ENCODE results near the gene ARSB.

DNA sequence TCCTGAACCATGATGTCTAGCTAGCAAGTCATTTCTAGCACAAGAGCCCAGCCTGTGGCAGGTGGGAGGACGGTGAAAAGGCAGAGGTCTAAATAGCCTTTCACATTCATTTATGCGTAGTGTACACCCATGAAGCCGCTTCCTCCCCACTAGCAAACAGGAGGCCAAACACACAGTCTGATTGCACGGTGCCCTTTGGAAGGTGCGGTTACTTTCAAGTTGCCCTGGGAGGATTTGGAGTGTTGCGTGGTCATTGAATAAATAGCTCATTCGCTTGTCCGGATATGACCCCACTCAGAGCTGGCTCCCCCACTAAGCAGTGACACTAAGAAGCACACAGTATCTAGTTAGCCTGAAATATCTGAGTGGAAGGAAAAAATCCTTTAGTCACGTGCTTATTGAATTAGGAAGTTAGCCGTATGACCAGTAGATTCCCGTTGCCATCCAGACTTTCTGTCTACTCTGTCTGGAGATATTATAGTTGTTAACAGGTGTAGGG is 664 bp upstream of the ARSB start:
- TF ChIP-seq, protein P1, sequence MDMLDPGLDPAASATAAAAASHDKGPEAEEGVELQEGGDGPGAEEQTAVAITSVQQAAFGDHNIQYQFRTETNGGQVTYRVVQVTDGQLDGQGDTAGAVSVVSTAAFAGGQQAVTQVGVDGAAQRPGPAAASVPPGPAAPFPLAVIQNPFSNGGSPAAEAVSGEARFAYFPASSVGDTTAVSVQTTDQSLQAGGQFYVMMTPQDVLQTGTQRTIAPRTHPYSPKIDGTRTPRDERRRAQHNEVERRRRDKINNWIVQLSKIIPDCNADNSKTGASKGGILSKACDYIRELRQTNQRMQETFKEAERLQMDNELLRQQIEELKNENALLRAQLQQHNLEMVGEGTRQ (IDR thresholded peaks at IDR 0.05): peak; percentile 62
- TF ChIP-seq EP300 (IDR thresholded peaks at IDR 0.05): no peak
- TF ChIP-seq, protein P2, sequence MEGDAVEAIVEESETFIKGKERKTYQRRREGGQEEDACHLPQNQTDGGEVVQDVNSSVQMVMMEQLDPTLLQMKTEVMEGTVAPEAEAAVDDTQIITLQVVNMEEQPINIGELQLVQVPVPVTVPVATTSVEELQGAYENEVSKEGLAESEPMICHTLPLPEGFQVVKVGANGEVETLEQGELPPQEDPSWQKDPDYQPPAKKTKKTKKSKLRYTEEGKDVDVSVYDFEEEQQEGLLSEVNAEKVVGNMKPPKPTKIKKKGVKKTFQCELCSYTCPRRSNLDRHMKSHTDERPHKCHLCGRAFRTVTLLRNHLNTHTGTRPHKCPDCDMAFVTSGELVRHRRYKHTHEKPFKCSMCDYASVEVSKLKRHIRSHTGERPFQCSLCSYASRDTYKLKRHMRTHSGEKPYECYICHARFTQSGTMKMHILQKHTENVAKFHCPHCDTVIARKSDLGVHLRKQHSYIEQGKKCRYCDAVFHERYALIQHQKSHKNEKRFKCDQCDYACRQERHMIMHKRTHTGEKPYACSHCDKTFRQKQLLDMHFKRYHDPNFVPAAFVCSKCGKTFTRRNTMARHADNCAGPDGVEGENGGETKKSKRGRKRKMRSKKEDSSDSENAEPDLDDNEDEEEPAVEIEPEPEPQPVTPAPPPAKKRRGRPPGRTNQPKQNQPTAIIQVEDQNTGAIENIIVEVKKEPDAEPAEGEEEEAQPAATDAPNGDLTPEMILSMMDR (IDR thresholded peaks at IDR 0.05): no peak
- TF ChIP-seq POLR2A (IDR thresholded peaks at IDR 0.05; ENCODE audit: low read length): no peak; the same call in 1 of the 2 replicates
- no peak for TF ChIP-seq EHMT2 (IDR thresholded peaks at IDR 0.05; ENCODE audit: low read depth)
- TF ChIP-seq RFX5 (IDR thresholded peaks at IDR 0.05): no peak
- no peak for TF ChIP-seq CHD4 (IDR thresholded peaks at IDR 0.05; ENCODE audit: borderline replicate concordance)
- TF ChIP-seq CHD2 (IDR thresholded peaks at IDR 0.05; ENCODE audit: low read length, partially characterized antibody): no peak

Measured in A549 (cell line).